Suppressor macrophage treated with lipopolysaccharide for 1 hour (primary cell): ENCODE results near the gene SLC30A1.
A peak's percentile ranks its signal among the peaks of the same experiment; 100 is the strongest.
"Not testable (repeated sequence)": the region's sequence is repeated elsewhere in the genome, so short reads cannot be mapped to it uniquely, and the experiment has no call there.

ENCODE experiments used
- DNase-seq, 3 donors: peaks; one replicate each; pipeline ENCODE4 v3.0.0-alpha.2; 2020 to 2022

Gene SLC30A1

DNA sequence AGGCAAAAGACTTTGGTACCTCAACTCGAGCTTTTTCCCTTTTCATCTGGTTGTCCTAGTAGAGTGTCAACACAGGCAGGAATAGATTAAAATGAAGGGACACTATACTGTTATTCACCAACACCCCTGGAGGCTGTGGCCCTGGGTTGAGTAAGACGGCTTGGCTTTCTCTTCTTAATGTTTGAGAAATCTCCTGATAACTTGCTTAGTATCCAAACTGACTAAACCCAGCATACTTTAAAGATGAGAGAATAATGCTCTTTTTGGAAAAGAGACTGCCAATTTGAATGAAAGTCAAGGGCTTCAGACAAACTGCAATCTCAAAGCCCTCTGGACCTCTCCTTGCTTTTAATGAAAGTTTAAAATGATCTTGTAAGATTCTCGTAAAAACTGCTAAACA is 2.6 kb upstream of the SLC30A1 start:
- DNase-seq: no peak

- DNase-seq: no peak
These were observed 1.3 kb upstream of the SLC30A1 start for GRCh38 chr1:211580303-211580687.

DNA sequence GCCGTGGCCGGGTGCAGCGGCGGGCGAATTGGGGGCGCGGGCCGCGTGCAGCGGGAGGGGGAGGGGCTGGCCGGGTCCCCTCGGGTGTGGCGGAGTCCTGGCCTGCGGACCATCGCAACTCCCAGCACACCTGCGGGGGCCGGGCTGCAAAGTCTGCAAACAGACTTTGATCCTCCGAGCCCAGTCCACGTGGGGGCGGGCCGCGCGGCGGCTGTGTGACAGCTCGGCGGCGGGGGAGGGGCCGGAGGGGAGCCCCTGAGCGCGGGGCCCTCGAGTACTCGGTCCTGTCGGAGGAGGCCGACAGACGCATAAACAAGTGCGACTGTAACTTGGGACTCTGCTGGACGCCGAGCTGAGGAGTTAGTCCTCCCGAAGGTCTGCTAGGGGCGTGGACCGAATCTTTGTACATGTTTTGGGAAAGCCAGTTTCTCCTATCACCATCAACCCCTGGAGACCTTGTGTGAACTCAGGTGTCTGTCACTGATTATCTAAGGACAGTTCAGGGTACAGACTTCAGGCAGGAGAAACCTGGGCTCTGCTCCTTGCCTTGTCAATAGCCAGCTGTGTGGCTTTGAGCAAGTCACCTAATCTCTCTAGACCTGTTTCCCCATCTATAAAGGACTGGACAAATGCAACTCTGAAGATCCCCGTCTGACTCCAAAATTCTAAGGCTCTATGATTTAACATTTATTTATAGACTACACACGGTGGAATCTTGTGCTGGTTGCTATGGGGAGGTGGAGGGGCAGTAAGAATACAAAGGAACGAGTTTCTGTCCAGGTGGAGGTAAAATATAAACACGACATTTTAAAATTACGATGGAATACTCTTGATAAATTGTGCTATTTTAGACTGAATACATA is 710 bp upstream of the SLC30A1 start:
- peak in 2 of 3 donors; percentile 15 to 26 for DNase-seq

DNA sequence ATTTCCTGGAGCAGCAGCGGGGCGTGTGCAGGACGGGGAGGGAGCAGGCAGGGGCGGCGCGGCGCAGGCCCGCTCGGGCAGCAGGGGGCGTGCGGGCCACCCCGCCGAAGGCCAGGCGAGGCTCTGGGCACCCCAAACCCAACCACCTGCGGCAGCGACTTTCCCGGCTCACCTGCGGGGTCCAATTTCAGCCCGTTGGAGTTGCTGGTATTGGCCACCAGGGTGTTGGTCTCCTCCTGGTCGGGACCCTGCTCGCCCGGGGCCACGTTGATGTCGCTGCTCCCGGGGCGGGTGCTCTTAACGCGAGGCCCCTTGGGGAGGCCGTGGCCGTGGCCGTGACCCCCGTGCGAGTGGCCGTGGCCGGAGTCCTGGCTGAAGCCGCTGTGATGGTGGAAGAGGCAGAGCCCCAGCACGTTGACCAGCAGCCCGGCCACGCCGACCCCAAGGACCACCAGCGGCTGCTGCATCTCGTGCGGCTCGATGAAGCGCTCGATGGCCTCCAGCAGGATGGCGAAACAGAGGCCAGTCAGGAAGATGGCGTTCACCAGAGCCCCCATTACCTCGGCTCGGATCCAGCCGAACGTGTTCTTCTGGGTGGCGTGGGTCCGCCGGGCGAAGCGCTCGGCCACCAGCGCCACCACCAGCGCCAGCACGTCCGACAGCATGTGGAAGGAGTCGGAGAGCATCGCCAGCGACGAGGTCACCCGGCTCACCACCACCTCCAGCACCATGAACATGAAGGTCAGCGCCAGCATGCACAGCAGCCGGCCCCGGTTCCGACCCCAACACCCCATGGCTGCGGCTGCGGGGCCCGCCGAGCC is 932 bp downstream of the SLC30A1 start:
- peak; percentile 68 to 90 (median 78) for DNase-seq

DNA sequence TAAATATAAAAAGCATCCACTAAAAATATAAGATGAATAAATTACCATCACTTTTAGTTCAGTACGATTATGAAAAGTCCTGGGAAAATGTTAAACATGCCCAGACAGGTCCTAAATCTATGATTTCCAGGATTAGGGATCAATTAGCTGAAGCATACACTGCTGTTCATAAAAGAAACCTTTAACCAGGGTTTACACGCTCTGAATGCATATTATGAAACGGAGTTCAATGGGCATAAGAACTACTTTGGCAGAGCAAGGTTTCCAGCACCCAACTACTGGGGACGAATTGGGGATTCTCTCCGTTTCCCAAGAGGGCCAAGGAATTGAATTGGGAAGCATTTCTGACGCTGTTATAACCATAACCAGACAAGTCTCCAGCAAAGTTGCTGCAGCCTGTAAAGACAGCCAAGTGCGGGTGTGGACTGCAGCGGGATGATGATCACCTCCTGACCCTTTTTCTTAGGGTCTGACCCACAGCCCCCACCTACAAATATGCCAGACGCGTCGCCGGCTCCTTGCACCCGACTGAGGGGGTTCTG is 1.6 kb downstream of the SLC30A1 start:
- DNase-seq: no peak

- DNase-seq: no peak
These were observed 2.2 kb downstream of the SLC30A1 start for GRCh38 chr1:211576717-211577116.

GRCh38 chr1:211574705-211575104 is 4.3 kb downstream of the SLC30A1 start:
- DNase-seq: no peak

- no peak for DNase-seq
These were observed 7.0 kb downstream of the SLC30A1 start for GRCh38 chr1:211571998-211572397.

DNA sequence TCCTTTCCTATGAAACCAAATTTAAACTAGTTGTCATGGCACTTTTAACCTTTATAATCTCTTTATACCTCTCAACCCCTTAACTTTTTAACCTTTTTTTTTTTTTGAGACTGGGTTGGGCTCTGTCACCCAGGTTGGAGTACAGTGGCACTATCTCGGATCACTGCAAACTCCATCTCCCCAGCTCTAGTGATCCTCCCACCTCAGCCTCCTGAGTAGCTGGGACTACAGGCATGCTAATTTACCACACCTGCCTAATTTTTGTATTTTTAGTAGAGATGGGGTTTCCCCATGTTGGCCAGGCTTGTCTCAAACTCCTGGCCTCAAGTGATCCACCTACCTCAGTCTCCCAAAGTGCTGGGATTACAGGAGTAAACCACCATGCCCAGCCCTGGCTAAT is 8.6 kb downstream of the SLC30A1 start:
- not testable (repeated sequence) for DNase-seq

DNA sequence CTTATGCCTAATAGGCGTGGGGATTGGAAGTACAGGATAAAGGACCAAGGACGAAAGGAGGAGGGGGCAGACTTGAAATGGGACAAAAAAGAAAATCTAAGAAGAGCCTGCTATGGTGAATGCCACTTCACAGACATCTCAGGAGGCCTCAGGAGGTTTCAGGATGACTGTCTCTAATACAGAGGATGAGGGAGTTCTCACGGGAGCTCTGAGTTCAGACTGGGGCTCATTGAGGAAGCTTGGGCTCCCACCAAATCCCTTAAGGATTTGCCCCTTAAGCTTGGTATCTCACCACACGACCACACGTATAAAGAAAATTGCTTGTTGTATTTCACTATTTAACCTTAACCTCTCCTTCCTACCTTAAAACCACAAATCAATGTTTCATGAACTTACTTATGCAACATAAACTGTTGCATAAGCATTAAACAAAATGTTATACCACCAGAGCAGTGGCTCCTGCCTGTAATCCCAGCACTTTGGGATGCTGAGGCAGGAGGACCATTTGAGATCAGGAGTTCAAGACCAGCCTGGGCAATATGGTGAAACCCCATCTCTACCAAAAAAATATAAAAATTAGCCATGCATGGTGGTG is 12.4 kb downstream of the SLC30A1 start:
- DNase-seq: no peak

GRCh38 chr1:211564084-211564483 is 14.9 kb downstream of the SLC30A1 start:
- no peak for DNase-seq

GRCh38 chr1:211559222-211560010 is 19.5 kb downstream of the SLC30A1 start:
- no peak for DNase-seq

- DNase-seq: no peak
These were observed 20.9 kb downstream of the SLC30A1 start for GRCh38 chr1:211557894-211558625.

DNA sequence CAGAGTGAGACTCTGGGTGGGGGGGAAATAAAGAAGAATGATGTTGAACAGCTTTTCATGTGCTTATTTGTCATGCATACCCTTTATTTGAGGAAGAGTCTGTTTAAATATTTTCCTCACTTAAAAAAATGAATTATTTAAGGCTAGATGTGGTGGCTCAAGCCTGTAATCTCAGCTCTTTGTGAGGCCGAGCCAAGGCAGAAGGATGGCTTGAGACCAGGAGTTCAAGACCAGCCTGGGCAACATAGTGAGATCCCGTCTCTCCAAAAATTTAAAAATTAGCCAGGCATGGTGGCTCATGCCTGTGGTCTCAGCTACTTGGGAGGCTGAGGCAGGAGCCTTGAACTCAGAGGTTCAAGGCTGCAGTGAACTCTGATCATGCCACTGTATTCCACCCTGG is 25.4 kb downstream of the SLC30A1 start:
- DNase-seq: no peak

- DNase-seq: peak; percentile 16 to 35 (median 20)
These were observed 27.1 kb downstream of the SLC30A1 start for GRCh38 chr1:211551638-211552460.

DNA sequence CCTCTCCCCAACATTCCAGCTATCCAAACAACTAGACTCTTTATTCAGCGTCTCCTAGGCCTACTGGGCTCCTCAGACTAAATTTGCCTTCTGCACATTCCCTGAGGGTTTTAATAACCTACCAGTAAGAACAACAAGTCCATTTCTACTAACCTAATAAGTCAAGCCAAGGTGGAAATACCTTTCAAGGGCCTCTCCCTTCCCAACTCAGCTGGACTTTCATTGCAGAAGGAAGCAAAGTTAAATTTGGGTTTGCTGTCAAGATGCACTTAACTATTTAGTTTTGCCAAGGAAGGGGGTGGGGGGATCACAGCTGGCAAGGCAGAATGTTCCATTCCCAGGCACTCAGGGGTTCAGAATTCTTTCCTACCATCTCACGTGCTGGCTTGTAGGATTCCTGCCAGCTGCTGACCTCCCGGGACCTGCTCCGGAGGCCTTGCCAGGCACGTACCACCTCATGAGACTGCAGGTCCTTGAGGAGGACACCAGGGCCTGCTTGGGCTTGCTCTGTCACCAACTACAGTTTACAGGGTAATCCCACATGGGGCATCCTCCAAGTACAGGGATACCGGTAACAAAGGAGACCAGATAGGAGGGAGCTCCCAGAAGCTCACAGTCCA is 29.8 kb downstream of the SLC30A1 start:
- DNase-seq: no peak

GRCh38 chr1:211548321-211549091 is 30.5 kb downstream of the SLC30A1 start:
- no peak for DNase-seq

DNA sequence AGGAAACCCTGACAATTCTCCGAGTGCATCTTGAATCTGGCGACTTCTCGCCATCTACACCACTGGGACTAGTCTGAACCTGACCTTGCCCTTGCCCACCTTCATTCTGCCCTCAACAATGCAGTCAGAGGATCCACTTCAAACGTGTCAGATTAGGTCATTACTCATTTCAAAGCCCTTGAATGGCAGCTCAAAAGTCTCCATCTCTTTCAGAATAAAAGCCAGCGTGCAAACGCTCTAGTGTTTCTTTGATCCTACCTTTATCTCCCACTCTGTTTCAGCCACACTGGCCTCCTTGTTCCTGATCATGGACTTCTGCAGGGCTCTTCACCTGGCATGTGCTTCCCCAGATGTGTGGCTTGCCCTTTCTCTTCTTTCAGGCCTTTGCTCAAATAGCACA is 31.3 kb downstream of the SLC30A1 start:
- DNase-seq: no peak

GRCh38 chr1:211546543-211546942 is 32.4 kb downstream of the SLC30A1 start:
- DNase-seq: no peak

GRCh38 chr1:211543025-211543424 is 35.9 kb downstream of the SLC30A1 start:
- no peak for DNase-seq
